ENCODE data around the gene SPHK1. TPM values are rescaled to one million over a fixed set of nuclear protein-coding genes. Genes with fewer than 3 reads are reported as not detected.
"Not testable (repeated sequence)": the region's sequence is repeated elsewhere in the genome, so short reads cannot be mapped to it uniquely, and the experiment has no call there.

Gene SPHK1
- total RNA-seq, 1 donor from 2014 or later, result 15.2 TPM

DNA sequence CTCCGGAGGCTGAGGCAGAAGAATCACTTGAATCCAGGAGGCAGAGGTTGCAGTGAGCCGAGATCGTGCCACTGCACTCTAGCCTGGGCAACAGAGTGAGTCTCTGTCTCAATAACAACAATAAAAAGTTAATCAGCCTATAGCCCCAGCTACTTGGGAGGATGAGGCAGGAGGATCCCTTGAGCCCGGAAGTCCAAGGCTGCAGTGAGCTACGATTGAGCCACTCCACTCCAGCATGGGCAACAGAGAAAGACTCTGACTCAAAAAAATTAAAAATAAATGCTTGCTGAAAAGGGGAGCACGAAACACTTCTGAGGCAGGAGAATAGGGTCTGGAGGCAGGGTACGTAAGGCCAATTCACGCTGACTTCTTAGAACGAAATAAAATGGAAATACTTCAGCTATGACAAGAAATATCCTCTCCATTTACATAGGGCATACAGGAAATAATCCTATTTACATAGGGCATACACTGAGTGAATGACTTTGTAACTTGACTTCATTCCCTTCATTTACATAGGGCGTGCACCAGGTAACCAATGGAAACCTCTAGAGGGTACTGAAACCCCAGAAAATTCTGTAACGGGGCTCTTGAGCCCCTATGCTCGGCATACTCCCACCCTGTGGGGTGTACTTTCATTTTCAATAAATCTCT lies 27.5 kb upstream of the SPHK1 start:
- no peaks in the 10 kb centered on the region for H3K9me3 Mint-ChIP-seq (ENCODE audit: unreplicated experiment)
- TF ChIP-seq, protein P1, sequence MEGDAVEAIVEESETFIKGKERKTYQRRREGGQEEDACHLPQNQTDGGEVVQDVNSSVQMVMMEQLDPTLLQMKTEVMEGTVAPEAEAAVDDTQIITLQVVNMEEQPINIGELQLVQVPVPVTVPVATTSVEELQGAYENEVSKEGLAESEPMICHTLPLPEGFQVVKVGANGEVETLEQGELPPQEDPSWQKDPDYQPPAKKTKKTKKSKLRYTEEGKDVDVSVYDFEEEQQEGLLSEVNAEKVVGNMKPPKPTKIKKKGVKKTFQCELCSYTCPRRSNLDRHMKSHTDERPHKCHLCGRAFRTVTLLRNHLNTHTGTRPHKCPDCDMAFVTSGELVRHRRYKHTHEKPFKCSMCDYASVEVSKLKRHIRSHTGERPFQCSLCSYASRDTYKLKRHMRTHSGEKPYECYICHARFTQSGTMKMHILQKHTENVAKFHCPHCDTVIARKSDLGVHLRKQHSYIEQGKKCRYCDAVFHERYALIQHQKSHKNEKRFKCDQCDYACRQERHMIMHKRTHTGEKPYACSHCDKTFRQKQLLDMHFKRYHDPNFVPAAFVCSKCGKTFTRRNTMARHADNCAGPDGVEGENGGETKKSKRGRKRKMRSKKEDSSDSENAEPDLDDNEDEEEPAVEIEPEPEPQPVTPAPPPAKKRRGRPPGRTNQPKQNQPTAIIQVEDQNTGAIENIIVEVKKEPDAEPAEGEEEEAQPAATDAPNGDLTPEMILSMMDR (IDR thresholded peaks at IDR 0.05), result no peak
- no peaks in the 10 kb centered on the region for H3K27me3 Mint-ChIP-seq (ENCODE audit: unreplicated experiment)
- no peak for DNase-seq (ENCODE audit: extremely low spot score, unreplicated experiment)
- H3K4me1 Mint-ChIP-seq (ENCODE audit: unreplicated experiment), result peaks cover 32% of the 10 kb centered on the region
- no peak overlapping the region for H3K4me3 Mint-ChIP-seq (ENCODE audit: unreplicated experiment)
- no peaks in the 10 kb centered on the region for H3K36me3 Mint-ChIP-seq (ENCODE audit: unreplicated experiment)
- H3K27ac Mint-ChIP-seq (ENCODE audit: unreplicated experiment), result no peak overlapping the region

DNA sequence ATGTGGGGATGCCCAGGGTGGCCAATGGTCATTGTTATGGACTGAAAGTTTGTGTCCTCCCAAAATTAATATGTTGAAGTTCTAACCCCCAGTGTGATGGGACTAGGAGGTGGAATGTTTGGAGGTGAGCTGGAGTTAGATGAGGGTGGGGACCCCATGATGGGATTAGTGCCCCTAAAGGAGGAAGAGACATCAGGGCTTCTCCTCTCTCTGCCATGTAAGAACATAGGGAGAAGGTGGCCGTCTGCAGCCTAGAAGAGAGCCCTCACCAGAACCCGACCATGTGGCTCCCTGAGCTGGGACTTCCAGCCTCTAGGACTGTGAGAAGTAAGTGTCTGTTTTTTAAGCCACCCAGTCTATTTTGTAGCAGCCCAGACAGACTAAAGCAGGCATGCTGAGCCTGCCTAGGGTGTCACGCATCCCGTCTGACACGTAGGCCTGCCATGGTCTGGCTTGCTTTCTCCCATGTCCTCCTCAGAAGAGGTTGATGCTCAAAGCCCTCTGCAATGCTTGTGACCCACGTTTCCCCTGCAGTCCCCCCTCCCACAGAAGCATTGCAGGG lies 26.7 kb upstream of the SPHK1 start:
- H3K9me3 Mint-ChIP-seq (ENCODE audit: unreplicated experiment), result no peaks in the 10 kb centered on the region
- TF ChIP-seq, protein P1 (IDR thresholded peaks at IDR 0.05), result no peak
- no peaks in the 10 kb centered on the region for H3K27me3 Mint-ChIP-seq (ENCODE audit: unreplicated experiment)
- H3K4me3 Mint-ChIP-seq (ENCODE audit: unreplicated experiment), result no peak overlapping the region
- H3K4me1 Mint-ChIP-seq (ENCODE audit: unreplicated experiment), result peaks cover 30% of the 10 kb centered on the region
- no peaks in the 10 kb centered on the region for H3K36me3 Mint-ChIP-seq (ENCODE audit: unreplicated experiment)
- H3K27ac Mint-ChIP-seq (ENCODE audit: unreplicated experiment), result no peak overlapping the region
- no peak for DNase-seq (ENCODE audit: extremely low spot score, unreplicated experiment)

DNA sequence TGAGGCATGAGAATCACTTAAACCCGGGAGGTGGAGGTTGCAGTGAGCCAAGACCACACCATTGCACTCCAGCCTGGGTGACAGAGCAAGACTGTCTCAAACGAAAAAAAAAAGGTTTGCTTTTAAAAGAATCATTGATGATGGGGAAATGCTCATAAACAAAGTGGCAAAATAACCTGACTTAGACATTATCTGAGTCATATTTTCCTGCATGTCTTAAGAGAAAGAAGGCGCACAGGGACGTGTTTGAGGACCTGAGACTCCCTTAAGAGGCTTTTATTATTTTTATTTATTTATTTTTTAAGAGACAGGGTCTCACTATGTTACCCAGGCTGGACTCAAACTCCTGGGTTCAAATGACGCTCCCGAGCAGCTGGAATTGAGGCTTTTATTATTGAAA lies 25.0 kb upstream of the SPHK1 start:
- no peak for DNase-seq (ENCODE audit: extremely low spot score, unreplicated experiment)
- H3K9me3 Mint-ChIP-seq (ENCODE audit: unreplicated experiment), result no peaks in the 10 kb centered on the region
- H3K36me3 Mint-ChIP-seq (ENCODE audit: unreplicated experiment), result no peaks in the 10 kb centered on the region
- TF ChIP-seq, protein P1 (IDR thresholded peaks at IDR 0.05), result no peak
- no peak overlapping the region for H3K27ac Mint-ChIP-seq (ENCODE audit: unreplicated experiment)
- peaks cover 27% of the 10 kb centered on the region for H3K4me1 Mint-ChIP-seq (ENCODE audit: unreplicated experiment)
- H3K27me3 Mint-ChIP-seq (ENCODE audit: unreplicated experiment), result no peaks in the 10 kb centered on the region
- H3K4me3 Mint-ChIP-seq (ENCODE audit: unreplicated experiment), result no peak overlapping the region

DNA sequence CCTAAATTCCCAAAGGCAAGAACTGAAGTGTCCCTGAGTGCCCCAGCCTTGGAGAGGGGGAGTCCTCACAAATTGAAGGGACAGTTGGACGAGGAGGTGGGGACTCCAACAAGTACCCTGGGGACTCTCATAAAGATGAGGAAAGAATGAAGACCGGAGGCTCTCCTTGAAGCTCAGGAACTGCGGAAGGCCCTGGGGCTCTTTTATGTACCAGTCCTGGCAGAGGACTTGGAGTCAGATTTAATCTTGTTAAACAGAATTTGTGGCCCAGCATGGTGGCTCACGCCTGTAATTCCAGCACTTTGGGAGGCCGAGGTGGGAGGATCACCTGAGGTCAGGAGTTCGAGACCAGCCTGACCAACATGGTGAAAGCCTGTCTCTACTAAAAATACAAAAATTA lies 24.6 kb upstream of the SPHK1 start:
- DNase-seq (ENCODE audit: extremely low spot score, unreplicated experiment); H3K27ac Mint-ChIP-seq (ENCODE audit: unreplicated experiment); H3K9me3 Mint-ChIP-seq (ENCODE audit: unreplicated experiment); H3K4me3 Mint-ChIP-seq (ENCODE audit: unreplicated experiment); H3K27me3 Mint-ChIP-seq (ENCODE audit: unreplicated experiment); H3K36me3 Mint-ChIP-seq (ENCODE audit: unreplicated experiment): not testable (repeated sequence)
- peaks cover 24% of the 10 kb centered on the region for H3K4me1 Mint-ChIP-seq (ENCODE audit: unreplicated experiment)

DNA sequence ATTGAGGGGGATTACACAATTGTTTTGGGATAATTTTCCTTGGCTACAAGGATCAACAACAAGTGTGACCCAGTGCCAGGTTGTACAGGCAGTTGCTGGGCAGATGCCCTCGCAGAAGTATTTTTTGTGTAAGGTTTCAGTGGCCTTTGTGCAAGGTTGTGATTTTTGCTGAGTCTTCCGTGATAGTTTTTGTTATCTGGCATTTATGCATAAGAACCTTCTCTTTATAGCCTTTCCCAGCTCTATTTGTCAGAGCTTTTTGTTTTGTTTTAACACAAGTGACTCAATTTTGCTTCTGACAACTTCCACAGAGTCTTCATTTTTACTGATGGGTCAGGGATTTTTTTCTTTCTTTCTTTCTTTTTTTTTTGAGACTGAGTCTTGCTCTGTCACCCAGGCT lies 23.9 kb upstream of the SPHK1 start:
- no peak overlapping the region for H3K27ac Mint-ChIP-seq (ENCODE audit: unreplicated experiment)
- no peak for DNase-seq (ENCODE audit: extremely low spot score, unreplicated experiment)
- H3K36me3 Mint-ChIP-seq (ENCODE audit: unreplicated experiment), result no peaks in the 10 kb centered on the region
- H3K27me3 Mint-ChIP-seq (ENCODE audit: unreplicated experiment), result no peaks in the 10 kb centered on the region
- no peak overlapping the region for H3K4me3 Mint-ChIP-seq (ENCODE audit: unreplicated experiment)
- TF ChIP-seq, protein P1 (IDR thresholded peaks at IDR 0.05), result no peak
- H3K4me1 Mint-ChIP-seq (ENCODE audit: unreplicated experiment), result peaks cover 23% of the 10 kb centered on the region
- no peaks in the 10 kb centered on the region for H3K9me3 Mint-ChIP-seq (ENCODE audit: unreplicated experiment)

All from osteocyte (in vitro differentiated cells).